NCI-H524 treated with DMSO at 0.1 percent for 48 hours (cell line): ENCODE results near the gene SCYGR8.

Experiments used
- DNase-seq: peaks from one replicate; lab custom pipeline; 2025; lab: John Stamatoyannopoulos, UW

SCYGR8 gene

DNA sequence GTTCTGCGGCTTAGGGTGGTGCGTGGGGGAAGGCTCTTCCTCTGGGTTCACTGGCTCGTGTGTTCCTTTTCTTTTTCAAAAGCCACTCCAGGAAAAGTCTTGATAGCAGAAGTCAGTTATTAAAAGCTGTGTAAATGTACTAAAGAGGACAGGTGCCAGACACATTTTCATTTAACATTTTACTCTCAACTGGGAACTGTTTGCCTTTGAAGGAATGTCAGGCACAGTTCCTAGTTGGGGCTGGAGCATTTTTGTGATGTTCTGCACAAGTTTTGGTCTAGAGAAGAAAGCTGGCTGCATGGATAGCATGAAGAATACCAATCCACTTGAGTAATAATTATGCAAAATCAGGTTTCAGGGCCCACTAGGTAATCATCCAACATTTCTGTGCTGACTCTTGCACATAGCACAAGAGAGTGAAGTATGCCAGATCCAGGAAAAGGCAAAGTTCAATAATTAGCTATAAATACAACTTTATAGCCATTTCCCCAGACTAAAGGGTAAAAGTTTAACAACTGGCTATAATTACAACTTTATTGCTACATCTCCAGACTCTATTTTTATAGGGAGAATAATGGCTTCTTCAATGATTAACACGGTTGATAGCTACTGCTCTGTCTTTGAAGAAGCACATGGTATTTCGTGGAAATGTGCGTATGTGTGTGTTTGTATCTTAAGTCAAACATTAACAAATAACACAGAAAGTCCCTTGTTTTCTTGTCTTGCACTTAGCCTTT lies 16.2 kb downstream of the SCYGR8 start:
- DNase-seq: no peak

DNA sequence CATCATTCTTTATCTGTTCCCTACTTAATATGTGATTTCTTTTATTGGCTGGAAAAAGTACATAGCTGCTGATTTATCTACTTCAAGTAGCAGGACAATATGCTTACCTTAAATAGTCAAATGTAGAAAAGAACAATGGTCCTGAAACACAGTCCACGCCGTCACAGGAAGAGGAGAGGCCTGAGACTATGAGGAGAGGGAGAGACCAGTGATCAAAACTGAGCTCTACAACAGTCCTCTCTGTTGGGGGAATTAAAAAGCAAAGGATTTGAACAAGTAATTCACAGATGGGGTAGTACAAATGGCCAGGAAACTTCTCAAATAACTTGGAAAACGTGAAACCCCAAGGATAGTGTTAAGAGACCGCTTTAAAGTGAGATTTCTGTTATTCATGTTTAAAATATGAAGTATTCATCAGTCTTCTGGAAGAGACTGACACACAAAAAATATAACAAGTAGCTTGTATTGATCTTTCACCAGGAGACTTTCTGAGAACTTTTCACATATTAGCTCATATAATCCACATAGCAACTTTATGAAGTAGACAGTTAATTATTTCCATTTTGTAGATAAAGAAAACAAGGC lies 20.2 kb downstream of the SCYGR8 start:
- DNase-seq: no peak

DNA sequence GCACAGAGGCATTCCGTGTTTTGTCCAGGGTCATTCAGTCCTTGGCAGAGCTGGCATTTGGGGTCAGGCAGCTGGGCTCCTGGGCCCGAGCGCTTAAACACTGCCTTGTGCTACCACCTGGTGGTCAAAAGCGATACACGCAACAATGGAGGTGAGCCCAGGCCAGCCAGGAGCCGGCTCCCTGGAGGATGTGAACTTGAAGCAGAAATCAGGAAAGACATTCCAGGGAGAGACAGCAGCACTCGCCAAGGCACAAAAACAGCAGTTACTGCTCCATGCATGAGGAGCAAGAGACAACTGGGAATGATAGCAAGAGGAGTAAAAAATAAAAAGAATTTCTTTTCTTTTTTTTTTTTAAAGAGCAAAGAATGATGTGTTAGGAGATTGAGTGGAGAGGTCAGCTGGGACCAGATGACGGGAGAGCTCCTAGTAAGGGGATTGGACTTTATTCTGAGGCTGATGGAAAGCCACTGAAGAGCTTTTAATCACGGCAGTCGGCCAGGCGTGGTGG lies 20.7 kb downstream of the SCYGR8 start:
- no peak for DNase-seq

DNA sequence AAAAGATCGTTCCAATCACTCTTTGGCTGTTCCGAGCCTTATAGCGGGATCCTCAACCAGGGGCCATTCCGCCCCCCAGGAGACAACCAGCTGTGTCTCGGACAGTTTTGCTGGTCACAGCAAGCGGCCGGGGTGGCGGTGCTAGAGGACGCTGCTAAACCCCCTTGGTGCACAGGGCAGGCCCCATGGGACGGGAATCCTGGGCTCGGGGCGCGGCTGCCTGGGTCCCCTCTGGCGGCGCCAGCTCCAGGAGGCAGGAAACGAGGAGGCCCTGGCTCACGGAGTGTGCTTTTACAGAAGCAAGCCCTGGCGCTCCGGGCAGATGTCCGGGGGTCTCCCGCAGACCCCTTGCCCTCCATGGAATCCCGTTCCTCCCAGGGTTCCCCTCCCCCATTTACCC lies 22.1 kb downstream of the SCYGR8 start:
- DNase-seq: no peak

DNA sequence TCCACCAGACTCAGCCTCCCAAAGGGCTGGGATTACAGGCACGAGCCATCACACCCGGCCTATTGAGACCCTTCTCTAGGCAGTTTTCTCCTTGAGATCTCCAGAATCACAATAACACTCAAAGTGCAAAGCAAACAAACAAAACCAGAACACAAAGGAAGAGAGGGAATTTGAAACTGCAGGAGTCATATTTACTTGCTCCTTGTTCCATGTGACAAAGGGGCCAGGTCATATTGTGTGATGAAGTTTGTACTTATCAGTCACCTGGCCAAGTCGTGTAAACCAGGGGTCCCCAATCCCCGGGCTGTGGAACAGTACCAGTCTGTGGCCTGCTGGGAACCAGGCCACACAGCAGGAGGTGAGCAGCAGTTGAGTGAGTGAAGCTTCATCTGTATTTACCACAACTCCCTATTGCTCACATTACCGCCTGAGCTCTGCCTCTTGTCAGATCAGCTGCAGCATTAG lies 26.5 kb downstream of the SCYGR8 start:
- no peak for DNase-seq

DNA sequence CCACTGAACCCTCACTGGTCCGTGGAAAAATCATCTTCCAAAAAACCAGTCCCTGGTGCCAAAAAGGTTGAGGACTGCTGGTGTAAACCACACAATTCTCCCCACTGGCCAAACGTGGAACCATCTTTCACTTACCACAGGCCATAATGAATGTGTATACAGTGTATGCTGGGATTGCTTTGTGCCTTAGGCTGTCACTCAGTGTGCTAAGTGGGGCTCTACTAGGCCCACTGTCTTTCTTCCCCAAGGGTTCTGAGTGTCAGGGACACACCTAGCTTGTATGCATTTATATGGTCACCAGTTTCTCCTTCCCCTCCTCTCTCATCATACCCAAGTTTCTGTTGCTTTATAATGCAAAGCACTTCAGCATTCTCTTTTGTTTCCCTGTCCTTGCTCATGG lies 27.2 kb downstream of the SCYGR8 start:
- no peak for DNase-seq

DNA sequence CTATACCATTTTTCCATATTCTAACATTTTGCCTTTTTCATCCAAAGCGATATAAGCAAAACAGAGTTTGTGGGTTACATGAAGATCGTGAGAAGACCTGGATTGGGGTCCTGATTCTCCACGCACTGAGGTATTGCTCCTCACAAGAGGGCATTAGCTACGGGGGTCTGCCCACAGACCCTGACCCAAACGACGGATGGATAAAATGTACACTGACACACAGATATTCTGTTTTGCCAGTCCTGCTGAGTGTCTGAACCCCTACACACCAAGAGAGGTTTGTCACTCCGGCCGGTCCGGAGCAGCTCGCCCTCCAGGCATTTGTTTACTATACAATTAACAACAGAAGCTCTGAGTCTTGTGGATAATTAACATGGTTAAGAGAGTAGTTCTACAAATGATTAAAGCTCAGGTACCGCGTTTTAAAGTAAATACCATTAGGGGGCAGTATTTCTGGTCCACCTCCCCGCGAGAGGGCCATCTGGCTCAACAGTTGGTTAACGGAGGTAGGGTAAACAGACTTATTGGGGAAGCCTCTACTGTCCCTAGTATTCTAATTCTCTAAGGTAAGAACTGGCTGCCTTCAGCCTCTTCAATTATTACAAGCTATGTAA lies 28.4 kb downstream of the SCYGR8 start:
- DNase-seq: no peak

DNA sequence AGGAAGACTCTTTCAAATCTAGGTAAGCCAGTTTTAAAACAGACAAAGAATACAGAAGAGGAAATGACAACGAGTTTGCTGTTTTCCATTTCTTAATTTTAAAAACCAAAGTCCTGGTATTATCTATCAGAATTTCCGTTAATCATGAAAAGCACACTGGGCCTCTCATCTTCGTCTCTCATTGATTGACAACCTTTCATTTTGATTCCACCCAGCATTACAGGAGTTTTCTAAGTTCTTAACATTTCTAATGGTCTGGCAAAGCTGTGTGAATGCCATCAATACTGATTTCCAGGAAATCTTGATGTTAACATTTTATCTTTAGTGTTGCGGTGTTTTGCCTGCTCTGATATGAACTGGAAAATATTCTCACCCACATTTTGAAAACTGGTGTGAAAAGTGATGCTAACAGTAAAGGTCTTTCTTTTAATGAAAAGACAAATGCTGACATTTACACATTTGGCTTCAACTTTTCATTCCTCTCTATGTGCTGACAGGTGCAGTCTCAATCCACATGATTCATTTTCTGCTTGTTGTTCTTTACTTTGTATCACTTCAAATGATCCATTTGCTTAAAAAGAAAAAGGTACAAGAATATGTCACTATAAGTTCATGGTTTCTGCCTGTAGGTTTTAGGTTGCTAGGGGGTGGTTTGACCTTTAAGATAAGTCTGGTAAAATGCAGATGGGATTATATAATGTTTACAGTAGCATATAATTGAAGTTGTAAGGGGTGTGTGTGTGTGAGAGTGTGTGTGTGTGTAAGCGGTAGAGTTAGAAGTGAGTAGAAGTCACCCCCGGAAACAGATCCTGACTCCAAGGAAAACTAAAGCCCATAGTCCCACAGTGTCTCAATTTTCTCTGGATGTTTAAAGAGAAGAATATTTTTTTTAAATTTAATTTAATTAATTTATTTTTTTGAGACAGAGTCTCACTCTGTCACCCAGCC lies 29.5 kb downstream of the SCYGR8 start:
- no peak for DNase-seq

DNA sequence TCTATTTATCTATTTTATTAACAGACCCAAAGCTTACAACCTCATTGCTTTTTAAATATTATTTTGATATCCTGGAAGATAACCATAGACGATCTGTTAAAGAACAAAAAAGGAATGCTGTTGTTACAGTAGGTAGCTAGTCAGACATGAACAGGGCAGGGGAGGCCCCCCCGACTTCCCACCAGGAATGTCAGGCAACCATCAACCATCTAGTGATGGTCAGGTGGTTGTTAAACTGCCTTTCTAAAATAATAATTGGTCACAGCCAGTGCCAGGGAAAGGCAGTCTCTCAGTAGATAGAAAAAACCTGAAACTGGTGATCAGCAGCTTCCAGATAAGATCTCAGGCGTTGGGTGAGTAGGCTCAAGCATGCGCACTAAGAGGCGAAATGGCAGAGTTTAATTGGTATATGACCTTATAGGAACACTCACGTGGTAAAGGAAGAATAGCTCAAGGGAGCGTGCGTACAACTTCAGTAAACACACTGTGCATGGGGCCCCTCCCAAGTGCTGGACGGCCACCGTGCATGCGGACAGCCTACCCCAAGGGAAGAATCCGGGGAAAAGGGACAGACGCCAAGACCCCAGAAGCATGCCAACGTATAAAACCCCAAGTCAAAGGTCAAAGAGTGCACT lies 35.4 kb downstream of the SCYGR8 start:
- no peak for DNase-seq

DNA sequence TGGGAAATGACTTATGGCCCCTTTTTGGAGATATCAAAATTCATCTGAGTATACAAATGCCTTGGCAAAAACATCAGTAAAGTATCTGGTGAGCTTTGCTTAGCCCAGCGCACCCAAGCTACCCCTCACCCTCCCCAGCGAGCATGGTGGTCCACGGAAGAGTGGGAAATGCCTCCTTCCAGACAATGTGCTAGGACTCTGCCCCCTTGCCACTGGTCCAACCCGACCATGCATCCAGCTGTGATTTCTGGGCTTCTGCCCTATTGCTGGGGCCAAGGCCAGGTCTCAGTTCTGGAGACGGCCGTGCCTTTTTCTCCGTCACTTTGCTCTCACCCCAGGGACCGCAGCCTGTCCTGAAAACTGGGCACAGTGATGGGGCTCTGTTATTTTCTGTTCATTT lies 36.1 kb downstream of the SCYGR8 start:
- DNase-seq: no peak

DNA sequence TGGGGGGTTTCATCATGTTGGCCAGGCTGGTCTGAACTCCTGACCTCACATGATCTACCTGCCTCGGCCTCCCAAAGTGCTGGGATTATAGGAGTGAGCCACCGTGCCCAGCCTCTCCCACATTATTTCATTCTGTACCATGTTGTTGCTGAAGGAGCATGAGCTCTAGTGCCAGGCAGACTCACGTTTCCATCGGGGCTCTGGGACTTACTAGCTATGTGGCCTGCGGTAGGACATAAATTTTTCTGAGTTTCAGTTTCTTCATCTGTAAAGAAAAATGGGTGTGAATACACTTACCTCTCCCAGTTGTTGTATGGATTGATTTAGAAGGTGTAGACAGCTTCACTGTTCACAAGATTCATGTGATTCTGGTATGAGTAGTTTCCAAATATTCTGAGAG lies 37.1 kb downstream of the SCYGR8 start:
- no peak for DNase-seq

DNA sequence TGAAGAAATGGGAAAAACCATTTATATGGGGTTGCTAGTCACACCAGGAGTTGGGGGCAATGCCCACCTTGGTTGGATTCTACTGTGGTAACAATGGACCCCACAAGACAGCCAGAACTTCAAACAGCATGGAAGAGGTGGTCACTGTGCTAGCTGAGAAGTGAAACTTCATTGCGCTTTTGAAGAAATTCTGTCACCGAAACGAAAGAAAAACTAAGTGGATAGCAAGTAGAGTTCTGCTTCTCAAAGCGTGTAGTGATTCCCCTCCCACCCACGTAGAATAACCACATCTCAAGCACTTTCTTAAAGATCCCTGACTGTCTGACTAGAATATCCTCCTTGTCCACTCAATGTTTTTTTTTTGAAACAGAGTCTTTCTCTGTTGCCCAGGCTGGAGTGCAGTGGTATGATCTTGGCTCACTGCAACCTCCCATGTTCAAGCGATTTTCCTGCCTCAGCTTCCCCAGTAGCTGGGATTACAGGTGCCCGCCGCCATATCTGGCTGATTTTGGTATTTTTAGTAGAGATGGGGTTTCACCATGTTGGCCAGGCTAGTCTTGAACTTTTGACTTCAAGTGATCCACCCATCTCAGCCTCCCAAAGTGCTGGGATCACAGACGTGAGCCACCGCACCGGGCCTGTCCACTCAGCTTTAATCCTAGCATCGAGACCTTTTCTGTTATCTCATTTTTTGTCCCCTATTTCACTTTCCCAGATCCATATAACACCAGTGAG lies 37.9 kb downstream of the SCYGR8 start:
- no peak for DNase-seq

DNA sequence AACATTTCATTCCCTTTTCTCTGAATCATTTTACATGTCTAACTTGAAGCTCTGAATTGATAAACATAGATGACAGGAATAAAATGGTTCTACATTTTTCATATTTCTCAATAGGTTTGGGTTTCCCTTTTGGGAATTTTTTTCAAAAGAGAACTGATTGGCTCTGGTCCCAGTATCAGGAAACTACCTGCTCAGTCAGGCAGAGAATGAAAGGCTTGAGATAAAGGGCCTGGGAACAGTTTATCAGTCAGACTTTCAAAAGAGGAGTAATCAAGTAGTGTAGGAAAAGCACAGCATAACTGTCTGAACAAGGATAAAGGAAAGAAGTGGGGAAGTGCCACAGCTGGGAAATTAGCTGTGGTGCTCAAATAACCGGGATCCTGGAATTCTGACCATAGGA lies 39.6 kb downstream of the SCYGR8 start:
- DNase-seq: no peak

DNA sequence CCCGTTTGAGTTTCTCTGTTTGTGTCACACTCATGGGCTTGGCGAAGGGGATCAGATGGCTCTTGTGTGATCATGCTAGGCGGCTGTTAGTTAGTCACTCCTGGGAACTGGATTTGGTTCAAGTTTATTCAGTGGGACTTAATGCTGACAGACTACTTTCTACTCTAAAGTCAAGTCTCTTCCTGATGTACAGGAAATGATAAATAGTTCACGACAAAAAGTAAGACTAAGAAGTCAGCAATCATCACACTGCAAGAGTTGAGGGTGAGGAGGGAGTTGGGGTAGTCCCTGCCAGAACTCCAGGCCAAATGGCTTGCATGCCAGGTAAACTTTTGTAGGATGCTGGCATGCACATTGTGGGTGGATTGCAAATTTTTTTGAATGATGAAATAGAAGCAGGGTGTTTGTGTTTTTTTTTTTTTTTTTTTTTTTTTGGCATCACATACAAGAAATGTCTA lies 42.9 kb downstream of the SCYGR8 start:
- DNase-seq: no peak

DNA sequence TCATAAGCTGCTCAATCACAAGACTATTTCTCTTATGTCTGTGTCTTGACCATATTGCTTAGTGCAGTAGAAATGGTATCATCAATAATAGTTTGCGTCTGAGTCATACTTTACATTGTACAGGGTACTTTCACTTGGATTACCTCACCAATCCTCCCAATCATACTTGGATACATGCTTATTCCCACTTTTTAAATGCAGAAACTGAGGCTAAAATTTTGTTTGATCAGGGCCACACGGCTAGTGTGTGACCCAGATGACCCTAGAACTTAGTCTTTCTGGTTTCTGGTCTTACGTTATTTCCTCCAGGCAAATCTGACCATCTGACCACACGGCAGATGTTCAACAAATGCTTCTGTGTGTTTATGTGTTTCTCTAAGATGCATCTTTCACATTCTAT lies 44.1 kb downstream of the SCYGR8 start:
- no peak for DNase-seq

DNA sequence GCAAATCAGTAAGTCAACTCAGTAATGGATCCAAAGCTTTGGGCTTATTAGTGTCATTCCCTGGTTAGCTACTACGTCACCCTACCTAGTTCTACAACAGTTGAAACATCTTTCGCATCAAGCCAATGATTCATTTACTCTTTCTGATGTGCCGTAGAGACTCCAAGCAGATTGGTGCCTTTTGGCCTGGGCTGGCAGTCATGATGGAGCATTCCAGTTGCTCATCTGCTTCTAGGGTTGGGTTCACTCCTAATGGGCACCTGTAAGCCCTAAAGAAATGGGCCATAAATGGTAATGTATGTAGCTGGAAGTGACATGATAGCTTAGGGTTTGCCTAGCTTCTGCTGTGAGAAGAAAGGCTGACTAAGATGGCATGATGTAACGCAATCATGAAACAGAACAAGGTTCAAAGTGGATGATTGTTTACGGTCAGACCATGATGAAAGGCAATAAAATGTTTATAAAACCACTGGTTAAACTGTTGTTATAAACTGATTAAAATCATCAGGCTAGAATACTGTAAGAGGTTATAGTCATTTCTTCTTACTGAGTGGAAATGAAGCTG lies 47.5 kb downstream of the SCYGR8 start:
- no peak for DNase-seq
